ENCODE data around the gene PCNX2.
"Not testable (repeated sequence)": the region's sequence is repeated elsewhere in the genome, so short reads cannot be mapped to it uniquely, and the experiment has no call there.

Gene PCNX2

GRCh38 chr1:233097959-233098580 lies 197.5 kb downstream of the PCNX2 start:
- DNase-seq (ENCODE audit: low spot score), result no peak

DNA sequence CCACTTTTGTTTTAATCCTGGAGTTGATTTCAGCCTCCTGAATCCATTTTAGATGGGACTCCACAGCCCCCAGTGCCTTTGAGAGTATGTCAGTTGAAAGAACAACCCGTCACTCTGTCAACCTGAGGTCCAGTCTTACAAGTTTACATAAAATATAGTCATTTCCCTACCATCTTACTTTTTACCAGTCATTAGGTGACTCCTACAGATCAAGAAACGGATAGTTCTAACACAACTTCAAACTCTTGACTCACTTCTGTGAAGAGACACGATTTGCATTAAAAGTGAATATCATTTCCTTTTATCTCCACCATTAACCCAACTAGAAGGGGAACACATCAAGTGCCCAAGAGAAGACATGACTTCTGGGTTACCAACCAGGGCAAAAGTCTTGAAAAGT lies 198.0 kb downstream of the PCNX2 start:
- no peak for DNase-seq (ENCODE audit: low spot score)

DNA sequence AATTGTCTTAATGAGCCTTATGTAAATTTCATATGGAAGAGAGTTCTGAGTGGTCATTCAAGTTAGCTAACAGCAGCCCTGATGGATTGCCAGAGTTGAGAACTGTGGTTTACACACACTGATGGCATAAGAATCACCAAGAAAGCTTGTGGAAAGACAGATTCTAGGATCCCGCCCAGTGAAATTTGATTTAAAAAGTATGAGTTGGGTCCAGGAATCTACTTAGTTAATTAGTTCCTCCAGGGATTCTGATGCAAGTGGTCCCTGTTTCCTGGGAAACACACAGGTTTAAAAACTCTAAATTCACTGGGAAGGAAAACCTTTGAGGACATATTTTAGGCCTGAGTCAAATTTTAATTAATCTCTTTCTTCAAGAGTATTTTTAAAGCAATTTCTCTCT lies 200.8 kb downstream of the PCNX2 start:
- DNase-seq (ENCODE audit: low spot score), result no peak

DNA sequence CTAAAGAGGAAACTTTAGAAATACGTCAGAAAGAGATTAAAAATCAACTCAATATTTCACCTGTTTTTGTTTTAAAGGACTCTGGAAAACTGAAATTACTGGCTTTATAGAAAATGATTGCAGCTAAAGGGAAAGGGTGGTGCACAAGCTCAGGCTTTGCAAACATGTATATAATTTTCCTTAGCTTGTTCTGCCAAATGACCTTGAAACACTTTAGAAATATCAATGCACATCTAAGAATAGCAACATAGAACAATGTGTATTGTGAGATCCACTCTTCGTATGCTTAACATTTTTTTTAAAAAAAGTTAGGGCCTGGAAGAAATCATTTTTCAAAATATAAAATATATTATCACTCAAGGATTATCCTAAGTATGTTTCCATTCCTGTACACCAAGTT lies 201.3 kb downstream of the PCNX2 start:
- no peak for DNase-seq (ENCODE audit: low spot score)

GRCh38 chr1:233090746-233091494 lies 204.6 kb downstream of the PCNX2 start:
- DNase-seq (ENCODE audit: low spot score), result no peak

- DNase-seq (ENCODE audit: low spot score), result no peak
These were observed 206.3 kb downstream of the PCNX2 start for GRCh38 chr1:233089251-233089650.

GRCh38 chr1:233088613-233089012 lies 206.9 kb downstream of the PCNX2 start:
- DNase-seq (ENCODE audit: low spot score), result no peak

DNA sequence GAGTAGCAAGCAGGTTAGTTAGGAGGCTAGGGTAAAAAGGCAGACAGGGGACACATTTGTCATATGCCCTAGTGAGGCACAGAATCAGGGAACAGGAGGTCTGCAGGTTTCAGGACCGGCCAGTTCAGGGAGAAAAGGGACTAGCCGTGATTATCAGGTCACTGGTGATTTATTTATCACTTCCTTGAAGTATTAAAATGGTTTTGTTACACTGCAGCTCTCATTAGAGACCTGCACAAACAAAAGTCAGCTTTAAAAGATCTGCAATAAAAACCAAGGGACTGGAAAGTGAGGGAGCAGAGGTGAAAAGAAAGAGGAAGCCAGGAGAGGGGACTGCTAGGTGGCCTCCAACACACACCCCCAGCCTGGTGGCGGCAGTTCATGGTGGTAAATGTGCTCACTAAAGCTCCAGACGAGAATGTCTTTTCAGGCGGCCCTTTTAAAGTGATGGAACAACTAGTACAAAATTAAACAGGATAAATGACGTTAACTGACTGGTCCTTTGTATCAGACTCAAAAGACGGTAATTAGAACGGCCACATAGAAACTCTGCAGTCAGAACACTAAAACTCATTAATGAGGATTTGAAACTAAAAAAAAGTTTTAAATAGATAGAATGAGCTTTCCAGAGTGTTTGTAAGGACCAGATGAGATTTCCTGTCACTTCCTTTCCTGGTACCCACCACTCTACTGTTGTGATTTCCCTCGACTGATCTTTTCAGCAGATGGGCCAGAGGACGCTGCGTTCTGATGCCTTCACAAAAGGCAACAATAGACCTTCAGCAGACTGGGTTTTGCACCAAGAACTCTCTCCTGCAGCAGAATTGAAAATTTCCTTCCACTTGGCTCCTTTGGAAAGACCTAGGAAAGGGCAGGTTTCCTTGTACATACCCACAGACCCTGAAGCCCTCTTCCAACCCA lies 208.3 kb downstream of the PCNX2 start:
- DNase-seq (ENCODE audit: low spot score), result no peak

DNA sequence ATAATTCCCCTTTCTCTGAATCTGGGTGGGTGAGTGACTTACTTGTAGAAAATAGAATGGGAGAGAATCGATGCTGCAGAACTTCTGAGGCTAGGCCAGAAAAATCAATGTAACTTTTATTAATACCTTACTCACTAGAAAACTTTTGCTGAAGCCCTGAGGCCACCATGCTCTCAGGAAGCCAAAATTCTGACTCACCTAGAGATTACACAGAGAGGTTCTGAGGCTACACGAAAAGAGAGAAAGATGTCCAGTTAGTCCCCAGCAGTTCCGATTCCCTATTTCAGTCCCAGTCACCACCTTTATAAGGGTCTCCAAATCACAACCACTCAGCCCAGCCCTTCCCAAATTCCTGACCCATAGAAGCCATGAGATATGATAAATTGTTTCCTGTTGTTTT lies 210.0 kb downstream of the PCNX2 start:
- DNase-seq (ENCODE audit: low spot score), result no peak

DNA sequence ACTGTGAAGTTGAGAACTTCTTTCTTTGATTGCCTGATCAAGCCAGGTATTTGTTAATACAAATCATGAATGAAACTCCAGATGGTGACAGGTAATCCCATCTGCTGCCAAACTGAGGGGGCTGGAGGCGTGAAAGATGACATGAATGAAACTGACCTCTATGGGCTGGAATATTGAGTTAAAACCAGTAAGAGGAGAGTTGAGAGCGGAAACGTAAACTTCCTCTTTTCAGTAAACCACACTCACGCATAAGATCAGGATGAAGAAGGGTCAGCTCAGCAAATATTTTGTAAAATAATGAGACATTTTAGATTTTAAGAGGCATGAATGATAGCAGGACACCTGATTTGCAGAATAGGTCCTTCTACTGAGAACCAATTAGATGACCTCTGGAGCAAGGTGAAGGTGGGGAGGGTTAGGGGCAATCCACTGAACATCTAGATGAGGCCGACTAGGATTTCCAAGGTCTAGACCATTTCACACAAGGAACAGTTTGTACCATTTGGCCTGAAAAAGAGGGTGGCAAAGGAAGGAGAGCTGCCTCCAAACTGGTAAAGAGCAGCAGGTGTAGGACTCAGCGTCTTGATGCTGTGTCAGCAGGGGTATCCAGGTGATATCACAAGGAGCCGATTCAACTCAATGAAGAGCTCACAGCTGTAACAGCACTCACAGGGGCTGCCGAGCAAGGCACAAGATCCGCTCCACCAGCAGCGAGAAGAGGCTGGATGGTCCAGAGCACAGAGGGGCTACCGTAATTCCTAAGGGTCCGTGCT lies 212.6 kb downstream of the PCNX2 start:
- no peak for DNase-seq (ENCODE audit: low spot score)

DNA sequence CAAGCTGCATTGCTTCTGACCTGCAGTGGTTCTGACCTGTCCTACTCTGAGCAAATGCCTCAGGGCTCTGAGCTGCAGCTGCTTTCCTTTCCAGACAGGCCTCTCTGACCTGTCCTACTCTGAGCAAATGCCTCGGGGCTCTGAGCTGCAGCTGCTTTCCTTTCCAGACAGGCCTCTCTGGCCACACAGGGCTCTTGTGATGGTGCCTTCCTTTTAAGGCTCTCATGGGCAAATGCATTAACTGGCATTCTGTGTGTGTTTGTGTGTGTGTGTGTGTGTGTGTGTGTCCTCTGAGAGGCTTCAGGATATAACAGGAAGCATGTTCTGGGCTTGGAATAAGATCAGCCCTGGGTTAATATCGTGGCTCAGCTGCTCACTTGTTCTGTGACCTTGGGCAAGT lies 213.8 kb downstream of the PCNX2 start:
- DNase-seq (ENCODE audit: low spot score), result no peak

- DNase-seq (ENCODE audit: low spot score), result not testable (repeated sequence)
These were observed 214.7 kb downstream of the PCNX2 start for GRCh38 chr1:233080827-233081226.

- no peak for DNase-seq (ENCODE audit: low spot score)
These were observed 215.2 kb downstream of the PCNX2 start for GRCh38 chr1:233080286-233080685.

DNA sequence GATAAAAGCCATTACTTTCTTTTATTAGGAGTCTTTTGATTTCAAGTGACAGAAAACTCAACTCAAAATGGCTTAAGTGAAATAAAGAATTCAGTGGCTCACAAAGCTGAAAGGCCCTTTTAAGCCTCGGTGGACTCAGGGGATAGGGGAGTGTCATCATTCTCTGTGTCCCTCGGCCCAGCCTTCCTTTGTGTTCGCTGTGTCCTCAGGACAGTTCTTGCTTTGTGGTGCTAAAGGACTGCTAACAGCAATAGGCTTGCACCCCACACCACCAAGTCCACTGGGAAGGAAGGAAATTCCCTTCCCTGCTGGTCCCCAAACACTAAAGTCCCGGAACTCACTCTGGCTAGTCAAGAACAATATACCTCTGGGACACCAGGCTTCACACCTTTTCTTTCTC lies 216.0 kb downstream of the PCNX2 start:
- no peak for DNase-seq (ENCODE audit: low spot score)

GRCh38 chr1:233078396-233078795 lies 217.1 kb downstream of the PCNX2 start:
- DNase-seq (ENCODE audit: low spot score), result no peak

- DNase-seq (ENCODE audit: low spot score), result no peak
These were observed 219.6 kb downstream of the PCNX2 start for GRCh38 chr1:233075915-233076295.

DNA sequence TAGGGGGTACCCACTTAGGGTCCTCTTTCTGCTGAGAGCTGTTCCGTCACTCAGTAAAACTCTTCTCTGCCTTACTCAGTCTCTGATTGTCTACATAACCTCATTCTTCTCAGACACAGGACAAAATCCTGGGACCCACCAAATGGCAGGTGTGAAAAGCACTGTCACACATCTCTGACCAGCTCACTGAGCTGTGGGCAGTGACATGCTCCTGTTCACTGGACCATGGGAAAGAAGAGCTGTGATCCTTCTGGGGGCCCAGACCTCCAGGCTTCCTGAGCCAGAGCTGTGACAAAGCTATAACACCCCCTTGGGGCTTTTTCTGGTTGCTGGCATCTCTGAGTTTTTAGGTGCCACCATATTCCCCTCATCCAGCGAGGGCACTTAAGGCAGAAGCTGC lies 229.4 kb downstream of the PCNX2 start:
- no peak for DNase-seq (ENCODE audit: low spot score)

- no peak for DNase-seq (ENCODE audit: low spot score)
These were observed 229.8 kb downstream of the PCNX2 start for GRCh38 chr1:233065685-233066084.

DNA sequence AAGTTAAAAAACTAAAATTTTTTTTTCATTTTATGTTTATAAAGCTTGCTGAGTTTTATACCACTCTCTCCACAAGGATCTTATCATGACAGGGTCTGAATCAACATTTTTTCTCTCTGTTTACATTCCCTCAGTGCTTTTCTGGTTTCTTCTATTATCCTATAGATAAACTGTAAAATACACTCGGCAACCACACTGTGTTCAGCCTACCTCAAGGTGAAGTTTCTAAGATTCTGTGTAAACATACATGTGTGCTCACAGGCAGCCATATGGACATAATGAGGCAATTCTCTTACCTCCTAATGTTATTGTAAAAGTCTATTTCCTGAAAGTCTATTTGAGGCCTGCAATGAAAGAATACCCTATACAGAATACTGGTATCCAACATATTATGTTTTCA lies 230.5 kb downstream of the PCNX2 start:
- DNase-seq (ENCODE audit: low spot score), result no peak

- DNase-seq (ENCODE audit: low spot score), result no peak
These were observed 232.1 kb downstream of the PCNX2 start for GRCh38 chr1:233063462-233063861.

DNA sequence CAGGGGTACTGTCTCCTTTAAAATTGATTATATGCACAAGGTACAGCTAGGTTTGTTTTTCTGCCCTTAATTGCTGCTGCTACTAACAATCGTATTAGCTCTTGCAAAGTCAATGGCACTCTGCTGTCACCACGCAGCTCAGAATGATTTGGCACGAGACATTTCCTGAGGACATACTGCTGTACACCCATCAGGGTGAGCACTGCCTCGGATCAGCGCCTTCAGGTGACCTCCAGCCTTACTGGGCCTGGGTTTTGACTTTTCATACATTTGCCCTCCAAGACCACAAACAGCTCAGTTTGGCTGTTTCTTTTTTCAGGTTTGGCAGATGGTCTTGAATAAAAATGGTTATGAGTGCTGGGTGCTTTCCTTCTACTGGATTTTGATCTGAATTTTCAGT lies 234.3 kb downstream of the PCNX2 start:
- DNase-seq (ENCODE audit: low spot score), result no peak

DNA sequence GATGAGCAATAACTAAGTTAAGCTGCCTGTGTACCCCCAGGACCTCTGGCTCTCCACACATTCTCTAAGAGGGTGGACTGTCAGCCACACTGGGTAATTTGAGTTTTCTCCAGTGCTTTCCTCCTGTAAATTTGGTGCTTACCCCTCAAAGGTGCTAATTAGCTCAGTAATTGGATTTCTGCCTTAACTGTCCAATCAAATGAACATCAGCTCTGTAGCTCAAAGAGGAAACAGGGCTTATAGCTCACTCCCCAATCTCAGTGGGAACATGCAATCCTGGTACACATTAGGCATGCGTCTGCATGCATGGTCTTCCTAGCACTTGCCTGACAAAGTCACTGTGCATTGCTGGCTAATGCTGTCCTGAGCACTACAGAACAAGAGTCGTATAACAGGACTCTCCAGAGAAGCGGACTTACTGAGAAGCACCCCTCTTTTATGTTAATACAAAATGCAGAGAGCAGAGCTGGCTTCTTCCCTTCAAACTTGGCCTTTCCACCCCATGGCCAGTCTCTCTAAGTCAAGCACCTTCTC lies 235.0 kb downstream of the PCNX2 start:
- DNase-seq (ENCODE audit: low spot score), result no peak
